Measurements from ENCODE around the gene LDLR.

LDLR gene

GRCh38 chr19:11089254-11090013 is at the start of gene LDLR:
Gene LDLR, plus strand, starts transcription at chr19:11089463. Its CDS starts 86 bp downstream, at chr19:11089549.
- peak; percentile 95 for DNase-seq

GRCh38 chr19:11041194-11041593 is 48.1 kb upstream of the LDLR start:
- DNase-seq = no peak

- DNase-seq = no peak
Measured at GRCh38 chr19:11041966-11042627, 47.2 kb upstream of the LDLR start.

GRCh38 chr19:11044431-11044830 is 44.8 kb upstream of the LDLR start:
- DNase-seq = no peak

GRCh38 chr19:11045536-11045935 is 43.7 kb upstream of the LDLR start:
- DNase-seq = no peak

- DNase-seq = no peak
Measured at GRCh38 chr19:11046605-11047354, 42.5 kb upstream of the LDLR start.

- DNase-seq = no peak
Measured at GRCh38 chr19:11047866-11048265, 41.4 kb upstream of the LDLR start.

GRCh38 chr19:11050323-11051114 is 38.7 kb upstream of the LDLR start:
- no peak for DNase-seq

- no peak for DNase-seq
Measured at GRCh38 chr19:11053817-11054195, 35.5 kb upstream of the LDLR start.

GRCh38 chr19:11054200-11054599 is 35.1 kb upstream of the LDLR start:
- DNase-seq = no peak

- DNase-seq = no peak
Measured at GRCh38 chr19:11054628-11055027, 34.6 kb upstream of the LDLR start.

GRCh38 chr19:11058246-11059030 is 30.8 kb upstream of the LDLR start:
- no peak for DNase-seq

GRCh38 chr19:11059511-11060358 is 29.5 kb upstream of the LDLR start:
- no peak for DNase-seq

- no peak for DNase-seq
Measured at GRCh38 chr19:11061952-11062351, 27.3 kb upstream of the LDLR start.

GRCh38 chr19:11063434-11063833 is 25.8 kb upstream of the LDLR start:
- no peak for DNase-seq

GRCh38 chr19:11064831-11065303 is 24.4 kb upstream of the LDLR start:
- DNase-seq = no peak

- DNase-seq = no peak
Measured at GRCh38 chr19:11066326-11066725, 22.9 kb upstream of the LDLR start.

- DNase-seq = no peak
Measured at GRCh38 chr19:11067356-11068113, 21.7 kb upstream of the LDLR start.

GRCh38 chr19:11069561-11069960 is 19.7 kb upstream of the LDLR start:
- DNase-seq = no peak

- no peak for DNase-seq
Measured at GRCh38 chr19:11070123-11070522, 19.1 kb upstream of the LDLR start.
